Prostate gland (tissue), 2 donors: ENCODE measurements around the gene SELENOM.

Experiments used
- POLR2A ChIP-seq: fragments of 450-650 bp; IDR thresholded peaks from one replicate; pipeline ENCODE4 v1.6.1; 2016; ENCODE audit warnings: antibody characterized with exemption, mild to moderate bottlenecking
- TF ChIP-seq, protein P1 (sequence below), 4 experiments: fragments of 200-600 bp in 2 of 4; fragments of 450-650 bp in 2 of 4; sonication (generic) in 2 of 4; IDR thresholded peaks; 1 replicate in 3 of 4; 2 replicates in 1 of 4; pipeline ENCODE4 v1.5.1; 2016 to 2019; ENCODE audit warnings: antibody characterized with exemption in 4 of 4, mild to moderate bottlenecking in 2 of 4, moderate library complexity in 2 of 4

DNA sequence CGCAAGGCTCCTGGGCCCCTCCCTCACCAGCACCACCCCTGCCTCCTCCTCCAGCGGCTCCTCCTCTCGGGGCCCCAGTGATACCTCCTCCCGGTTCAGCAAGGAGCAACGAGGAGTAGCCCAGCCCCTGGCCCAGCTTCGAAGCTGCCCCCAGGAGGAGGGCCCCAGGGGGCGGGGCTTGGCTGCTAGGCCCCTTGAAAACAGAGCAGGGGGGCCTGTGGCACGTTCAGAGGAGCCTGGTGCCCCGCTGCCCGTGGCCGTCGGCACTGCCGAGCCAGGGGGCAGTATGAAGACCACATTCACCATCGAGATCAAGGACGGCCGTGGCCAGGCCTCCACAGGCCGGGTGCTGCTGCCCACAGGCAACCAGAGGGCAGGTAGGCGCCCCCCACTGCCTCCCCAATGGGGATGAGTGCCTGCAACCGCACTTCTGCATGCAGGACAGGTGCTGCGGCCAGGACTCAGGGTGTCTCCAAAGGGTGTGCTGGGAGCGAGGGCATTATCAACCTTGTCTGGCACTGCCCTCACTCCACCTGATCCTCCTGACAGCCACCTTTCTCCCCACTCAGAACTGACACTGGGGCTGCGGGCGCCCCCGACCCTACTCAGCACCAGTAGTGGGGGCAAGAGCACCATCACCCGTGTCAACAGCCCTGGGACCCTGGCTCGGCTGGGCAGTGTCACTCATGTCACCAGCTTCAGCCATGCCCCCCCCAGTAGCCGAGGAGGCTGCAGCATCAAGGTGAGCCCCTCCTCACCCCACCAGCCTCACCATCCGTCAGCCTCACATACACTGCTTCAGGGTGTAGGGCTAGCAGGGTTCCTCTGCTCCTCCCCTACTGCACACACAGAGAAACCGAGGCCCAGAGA, 16.0 kb downstream of the SELENOM start:
- TF ChIP-seq, protein P1, sequence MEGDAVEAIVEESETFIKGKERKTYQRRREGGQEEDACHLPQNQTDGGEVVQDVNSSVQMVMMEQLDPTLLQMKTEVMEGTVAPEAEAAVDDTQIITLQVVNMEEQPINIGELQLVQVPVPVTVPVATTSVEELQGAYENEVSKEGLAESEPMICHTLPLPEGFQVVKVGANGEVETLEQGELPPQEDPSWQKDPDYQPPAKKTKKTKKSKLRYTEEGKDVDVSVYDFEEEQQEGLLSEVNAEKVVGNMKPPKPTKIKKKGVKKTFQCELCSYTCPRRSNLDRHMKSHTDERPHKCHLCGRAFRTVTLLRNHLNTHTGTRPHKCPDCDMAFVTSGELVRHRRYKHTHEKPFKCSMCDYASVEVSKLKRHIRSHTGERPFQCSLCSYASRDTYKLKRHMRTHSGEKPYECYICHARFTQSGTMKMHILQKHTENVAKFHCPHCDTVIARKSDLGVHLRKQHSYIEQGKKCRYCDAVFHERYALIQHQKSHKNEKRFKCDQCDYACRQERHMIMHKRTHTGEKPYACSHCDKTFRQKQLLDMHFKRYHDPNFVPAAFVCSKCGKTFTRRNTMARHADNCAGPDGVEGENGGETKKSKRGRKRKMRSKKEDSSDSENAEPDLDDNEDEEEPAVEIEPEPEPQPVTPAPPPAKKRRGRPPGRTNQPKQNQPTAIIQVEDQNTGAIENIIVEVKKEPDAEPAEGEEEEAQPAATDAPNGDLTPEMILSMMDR (IDR thresholded peaks at IDR 0.05), result no peak
- TF ChIP-seq POLR2A, result no peak
